HS-5 (cell line): ENCODE data around the gene PRMT9.

ENCODE experiments used
- DNase-seq: peaks from one replicate; pipeline ENCODE4 v3.0.0-alpha.2; 2012; ENCODE audit warnings: low read depth

The PRMT9 gene

DNA sequence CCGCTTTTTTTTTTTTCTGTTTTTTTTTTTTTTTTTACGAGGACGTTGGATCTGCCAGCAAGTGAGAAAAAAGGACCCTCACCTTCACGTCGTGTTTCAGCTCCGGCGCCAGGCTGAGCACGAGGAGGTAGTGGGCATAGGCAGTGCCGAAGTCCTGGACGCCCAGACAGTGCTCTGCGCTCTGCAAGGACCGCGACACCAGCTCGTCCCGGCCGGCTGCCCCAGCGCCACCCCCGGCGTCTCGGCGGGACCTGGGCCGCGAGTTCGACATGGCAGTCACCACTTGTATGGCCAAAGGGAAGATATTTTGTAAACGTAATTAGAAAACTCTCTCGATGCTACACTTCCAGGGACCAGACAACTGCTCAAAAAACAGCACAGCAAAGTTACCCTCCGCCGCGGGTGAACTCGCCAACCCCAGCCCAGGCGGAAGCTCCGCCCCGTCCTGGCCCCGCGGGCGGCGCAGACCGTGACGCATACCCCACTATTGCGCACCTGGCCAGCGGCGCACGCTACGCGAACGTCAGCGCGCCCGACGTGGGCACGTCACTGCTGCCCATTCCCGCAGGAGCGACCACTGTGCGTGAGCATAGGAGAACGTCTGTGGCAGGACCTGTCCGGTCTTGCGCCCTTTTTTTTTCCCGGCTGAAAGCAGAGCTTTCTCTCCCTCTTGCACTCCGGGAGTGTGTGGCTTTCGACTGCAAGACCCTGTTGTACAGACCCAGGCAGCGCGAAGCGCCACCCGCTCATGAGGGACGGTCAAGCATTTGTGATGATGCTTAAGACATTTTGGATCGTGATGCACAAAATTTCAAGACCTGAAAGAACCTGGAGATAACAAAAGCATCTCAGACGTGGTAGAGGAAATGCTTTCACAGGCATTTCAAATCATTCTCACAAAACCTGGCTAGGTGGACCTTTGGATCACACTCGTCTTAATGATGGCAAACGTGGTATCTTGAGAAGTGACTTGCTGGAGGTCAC, at the start of gene PRMT9:
Gene PRMT9 (minus strand): TSS at position 447 of the 984 bp plus-strand sequence. CDS start 176 bp downstream, at position 271.
- DNase-seq = peak; percentile 53

DNA sequence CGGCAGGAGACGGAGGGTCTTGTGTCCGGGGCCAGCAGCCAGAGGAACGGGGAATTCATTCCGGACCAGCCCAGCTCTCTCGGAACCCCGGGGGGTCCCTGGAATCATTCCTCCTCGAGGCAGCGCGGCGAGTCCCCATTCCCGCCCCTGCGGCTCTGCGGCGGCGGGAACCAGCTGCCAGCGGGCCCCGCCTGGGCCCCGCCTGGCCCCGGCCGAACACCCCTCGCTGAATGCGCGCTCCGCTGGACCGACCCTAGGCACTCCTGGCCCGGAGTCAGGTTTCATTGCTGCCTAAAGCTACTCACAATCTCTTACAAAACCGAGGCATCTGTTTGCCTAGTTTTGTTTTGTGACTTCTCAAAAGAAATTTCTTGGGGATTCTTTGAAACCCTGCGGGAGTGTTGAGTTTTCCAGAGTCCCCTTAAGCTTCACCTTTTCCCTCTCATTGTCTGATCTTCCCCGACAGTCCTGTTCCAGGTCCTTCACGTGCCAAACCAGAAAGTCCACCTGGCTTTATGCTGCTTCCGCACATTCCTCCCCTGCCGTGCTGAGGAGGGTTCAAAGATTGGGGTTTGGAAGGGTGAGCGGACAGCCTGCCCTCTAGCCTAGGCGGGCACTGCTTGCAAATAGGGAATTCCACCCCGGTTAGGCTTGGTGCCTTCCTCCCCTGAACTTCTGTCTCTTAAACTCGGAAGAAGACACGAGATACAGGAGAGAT, 48.7 kb upstream of the PRMT9 start:
- no peak for DNase-seq

- no peak for DNase-seq
These were observed 47.9 kb upstream of the PRMT9 start, which contains the start of gene ARHGAP10 for GRCh38 chr4:147731580-147732517. Gene ARHGAP10 (plus strand): TSS chr4:147732088. CDS start chr4:147732302, 214 bp downstream.

- DNase-seq = no peak
These were observed 46.4 kb upstream of the PRMT9 start for GRCh38 chr4:147730333-147730732.

GRCh38 chr4:147727476-147728028, 43.6 kb upstream of the PRMT9 start:
- DNase-seq = no peak

DNA sequence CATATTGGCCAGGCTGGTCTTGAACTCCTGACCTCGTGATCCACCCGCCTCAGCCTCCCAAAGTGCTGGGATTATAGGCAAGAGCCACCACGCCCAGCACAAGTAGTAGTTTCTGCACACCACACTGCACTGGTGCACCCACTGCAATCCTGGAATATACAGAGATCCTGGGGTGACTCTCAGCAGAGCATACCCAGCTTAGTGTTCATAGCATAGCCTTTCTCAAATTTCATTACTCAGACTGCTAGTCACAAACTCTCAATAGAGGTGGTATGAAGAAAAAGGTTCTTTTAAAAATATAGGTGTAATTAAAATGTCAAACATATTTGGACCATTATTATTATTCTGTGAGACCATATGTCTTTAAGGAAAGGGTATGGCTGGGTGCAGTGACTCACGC, 41.7 kb upstream of the PRMT9 start:
- no peak for DNase-seq

GRCh38 chr4:147724468-147725201, 40.7 kb upstream of the PRMT9 start:
- DNase-seq = no peak

GRCh38 chr4:147723326-147723725, 39.4 kb upstream of the PRMT9 start:
- DNase-seq = no peak

- no peak for DNase-seq
These were observed 33.9 kb upstream of the PRMT9 start for GRCh38 chr4:147717878-147718277.

DNA sequence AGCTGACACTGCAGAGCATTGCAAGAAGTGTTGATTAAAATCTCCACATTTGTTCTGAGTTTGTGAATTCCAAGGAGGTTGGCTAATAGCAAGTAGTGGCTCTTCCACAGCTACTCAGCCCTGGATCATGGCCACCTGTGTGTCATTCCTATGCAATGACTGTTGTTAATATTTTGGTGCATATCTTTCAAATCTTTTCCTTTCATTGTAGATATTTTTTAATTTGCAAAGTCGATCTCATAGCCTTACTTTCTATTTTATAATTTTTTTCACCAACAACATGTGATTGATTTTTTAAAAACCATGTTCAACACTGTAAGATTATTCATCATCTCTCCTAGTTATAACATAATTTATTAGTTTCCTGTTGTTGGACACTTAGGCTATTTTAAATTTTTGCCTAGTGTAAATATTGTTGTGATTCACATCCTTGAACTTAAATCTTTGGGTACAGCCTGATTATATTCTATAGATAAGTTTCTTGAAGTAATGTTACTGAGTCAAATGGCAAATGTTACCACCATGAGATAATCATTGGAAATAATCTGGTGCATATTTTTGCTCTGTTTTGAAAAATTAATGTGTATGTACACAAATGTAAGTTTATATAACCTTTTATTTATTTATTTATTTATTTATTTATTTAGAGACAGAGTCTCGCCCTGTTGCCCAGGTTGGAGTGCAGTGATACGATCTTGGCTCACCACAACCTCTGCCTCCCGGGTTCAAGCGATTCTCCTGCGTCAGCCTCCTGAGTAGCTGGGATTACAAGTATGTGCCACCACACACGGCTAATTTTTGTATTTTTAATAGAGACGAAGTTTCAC, 30.8 kb upstream of the PRMT9 start:
- DNase-seq = peak; percentile 87

- DNase-seq = no peak
These were observed 26.0 kb upstream of the PRMT9 start for GRCh38 chr4:147709999-147710398.

DNA sequence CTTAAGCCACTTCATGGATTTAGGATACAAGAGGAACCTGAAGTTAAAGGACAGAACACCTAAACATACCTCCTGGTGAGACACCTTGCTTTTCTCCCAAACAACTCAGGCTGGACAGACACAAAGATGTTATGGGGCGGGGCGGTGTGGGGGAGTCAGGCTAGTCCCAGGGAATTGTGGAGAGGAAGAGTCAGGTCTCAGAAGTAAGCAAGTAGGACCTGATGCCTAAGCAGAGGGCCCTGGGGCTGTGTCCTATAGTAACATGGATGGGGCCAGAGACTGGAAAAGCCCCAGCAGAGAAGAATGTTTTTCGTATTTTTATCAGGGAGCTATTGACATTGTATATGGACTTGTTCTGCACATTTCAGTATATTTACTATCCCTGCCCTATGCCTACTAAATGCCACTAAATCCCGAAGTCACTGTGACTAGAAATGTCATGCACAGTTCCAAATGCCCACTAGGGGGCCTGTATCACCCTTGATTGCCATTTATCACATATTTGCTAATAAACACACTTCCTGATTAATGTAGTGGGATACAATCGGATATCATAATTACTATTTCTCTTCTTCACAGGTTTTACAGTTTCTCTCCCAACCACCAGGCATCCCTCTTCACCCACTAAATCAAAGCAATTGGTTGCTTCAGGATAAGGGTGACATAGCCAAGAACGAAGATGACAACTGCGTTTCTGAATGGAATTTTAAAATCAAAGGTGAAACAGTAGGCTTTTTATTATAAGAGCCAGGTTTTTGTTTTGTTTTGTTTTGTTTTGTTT, 24.1 kb upstream of the PRMT9 start:
- no peak for DNase-seq

DNA sequence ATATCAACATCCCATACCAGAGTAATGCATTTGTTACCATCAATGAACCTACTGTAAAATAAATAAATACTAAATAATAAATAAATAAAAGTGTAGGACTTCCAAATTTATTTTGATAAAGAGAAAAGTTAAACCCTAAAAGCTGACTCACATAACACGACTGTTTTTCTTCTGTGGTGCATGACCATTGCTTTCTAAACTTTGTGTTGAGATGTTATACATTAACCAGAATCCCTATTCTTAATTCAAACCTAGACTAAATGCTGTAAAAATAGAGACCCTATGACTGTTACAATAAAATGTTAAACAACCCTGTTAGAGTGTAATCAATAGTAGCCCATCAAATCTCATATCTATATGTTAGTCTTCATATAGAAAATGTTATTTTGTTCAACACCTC, 20.9 kb upstream of the PRMT9 start:
- no peak for DNase-seq

- no peak for DNase-seq
These were observed 12.9 kb upstream of the PRMT9 start for GRCh38 chr4:147696866-147697265.

GRCh38 chr4:147693218-147693617, 9.3 kb upstream of the PRMT9 start:
- DNase-seq = no peak

DNA sequence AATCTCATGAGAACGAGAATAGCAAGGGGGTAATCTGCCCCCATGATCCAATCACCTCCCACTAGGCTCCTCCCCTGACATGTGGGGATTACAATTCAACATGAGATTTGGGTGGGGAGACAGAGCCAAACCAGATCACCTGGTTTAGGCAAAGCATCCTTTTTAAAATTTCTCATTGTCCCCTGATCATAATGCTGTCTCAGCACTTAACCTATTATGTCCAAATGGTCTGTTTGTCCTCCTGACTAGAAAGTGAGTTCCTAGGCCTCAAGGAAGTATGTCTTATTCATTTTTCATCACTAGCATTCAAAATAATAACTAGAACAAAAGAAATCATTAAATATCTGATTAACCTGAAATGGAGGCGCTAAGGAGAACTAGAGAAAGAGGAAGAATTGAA, 7.9 kb upstream of the PRMT9 start:
- no peak for DNase-seq

DNA sequence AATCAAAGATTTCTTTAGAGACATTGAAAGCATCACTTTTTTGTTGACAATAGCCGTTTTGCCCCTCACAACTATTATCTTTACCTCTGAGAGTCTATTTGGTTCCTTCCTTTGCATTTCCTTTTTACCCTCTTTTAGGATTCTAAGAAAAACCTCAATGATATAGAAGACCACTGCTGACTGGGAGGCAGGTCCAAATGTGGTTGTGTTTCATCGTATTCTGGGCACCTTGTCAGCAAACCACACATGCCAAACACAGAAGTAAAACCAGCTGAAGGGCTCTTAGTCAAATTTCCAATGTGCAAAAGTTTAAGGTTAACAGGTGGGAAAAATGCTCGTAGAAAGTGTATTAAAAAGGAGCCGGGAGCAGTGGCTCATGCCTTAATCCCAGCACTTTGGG, 5.1 kb upstream of the PRMT9 start:
- DNase-seq = no peak

- no peak for DNase-seq
These were observed 773 bp downstream of the PRMT9 start for GRCh38 chr4:147683188-147683591.

DNA sequence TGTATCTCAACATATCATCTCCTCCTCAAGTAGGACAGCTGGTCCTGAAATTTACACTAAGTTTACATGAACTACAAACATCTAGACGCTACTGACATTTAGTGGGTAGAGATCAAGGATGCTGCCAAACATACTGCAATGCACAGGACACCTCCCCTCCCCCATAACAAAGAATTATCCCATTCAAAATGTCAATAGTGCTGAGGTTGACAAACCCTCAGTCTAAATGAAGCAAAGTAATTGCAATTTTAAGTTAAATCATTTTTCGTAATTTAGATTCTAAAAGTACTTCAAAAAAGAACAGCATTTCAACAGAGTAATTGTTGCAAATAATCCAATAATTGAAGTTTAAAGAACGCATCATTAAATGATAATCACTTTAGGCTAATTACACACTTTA, 1.2 kb downstream of the PRMT9 start:
- DNase-seq = no peak
